Tibial nerve (tissue), 3 donors: ENCODE results near the gene THY1.

ENCODE experiments used
- CTCF ChIP-seq, 5 experiments: fragments of 200-600 bp in 3 of 5; fragments of 450-650 bp in 2 of 5; sonication (generic) in 3 of 5; IDR thresholded peaks; one replicate each; pipeline ENCODE4 v1.5.1; 2016 to 2019; ENCODE audit warnings: antibody characterized with exemption in 5 of 5, mild to moderate bottlenecking in 3 of 5, moderate library complexity in 2 of 5
- POLR2A ChIP-seq, 2 donors: fragments of 450-650 bp; IDR thresholded peaks; one replicate each; pipeline ENCODE4 v1.6.1; 2017; ENCODE audit warnings: antibody characterized with exemption in 2 of 2, mild to moderate bottlenecking in 2 of 2, moderate library complexity in 2 of 2

GRCh38 chr11:119389611-119390254, 33.2 kb downstream of the THY1 start:
- no peak for TF ChIP-seq POLR2A (IDR thresholded peaks at IDR 0.05)
- TF ChIP-seq CTCF (IDR thresholded peaks at IDR 0.05): peak in 1 of 5 experiments; percentile 11
